ENCODE data around the gene CALHM1.

GRCh38 chr10:103500481-103500880, 41.8 kb upstream of the CALHM1 start:
- TF ChIP-seq CTCF (IDR thresholded peaks at IDR 0.05) = no peak
- no peak for TF ChIP-seq EP300 (IDR thresholded peaks at IDR 0.05)
